ENCODE data around the gene ITGB5.

DNA sequence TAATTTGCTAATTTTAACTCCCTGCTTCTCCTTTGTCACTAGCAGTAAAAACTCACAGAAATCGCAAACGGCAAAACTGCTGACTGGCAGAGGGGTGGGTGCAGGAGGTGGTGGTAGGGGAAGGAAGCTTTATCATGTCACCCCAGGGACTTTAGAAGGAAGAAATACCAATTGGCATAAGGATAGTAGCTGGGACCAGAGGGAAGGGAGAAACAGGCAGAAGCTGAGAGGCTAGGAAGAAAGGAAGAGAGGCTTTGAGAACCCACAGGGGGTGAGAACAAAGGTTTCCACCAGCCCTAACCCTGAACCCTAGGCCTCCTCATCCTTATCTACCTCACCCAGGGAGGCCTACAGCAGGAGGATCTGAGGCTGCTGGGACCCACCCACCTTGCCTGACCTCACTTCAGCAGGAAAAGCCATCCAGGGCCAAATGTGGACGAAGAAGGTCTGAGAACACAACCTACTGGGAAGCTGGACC lies 10.7 kb downstream of the ITGB5 start:
- TF ChIP-seq POLR2A (IDR thresholded peaks at IDR 0.05; ENCODE audit: low read length) = no peak
- no peak for TF ChIP-seq GATA1 (IDR thresholded peaks at IDR 0.05; ENCODE audit: low read depth, low read length)
